HUES48 (cell line): ENCODE results near the gene KCNIP3.

ENCODE experiments used
- H3K27ac ChIP-seq: one replicate; pipeline ENCODE4 v1.7.0; 2013; ENCODE audit warnings: low read depth, low read length, inconsistent platforms
- H3K27me3 ChIP-seq: 2 replicates; pipeline ENCODE4 v1.6.1; 2013; ENCODE audit warnings: mild to moderate bottlenecking, low read length; ENCODE audit not compliant: control insufficient read depth, insufficient read depth
- H3K36me3 ChIP-seq: 2 replicates; pipeline ENCODE4 v1.6.1; 2013; ENCODE audit warnings: low read length; ENCODE audit not compliant: control insufficient read depth, insufficient read depth
- H3K4me1 ChIP-seq: 2 replicates; pipeline ENCODE4 v1.6.1; 2013; ENCODE audit warnings: mild to moderate bottlenecking, low read length; ENCODE audit not compliant: control insufficient read depth, insufficient read depth
- H3K4me3 ChIP-seq: 2 replicates; pipeline ENCODE4 v1.5.1; 2013; ENCODE audit warnings: mild to moderate bottlenecking, low read depth, low read length
- H3K9ac ChIP-seq: 2 replicates; pipeline ENCODE4 v1.6.1; 2013; ENCODE audit warnings: mild to moderate bottlenecking, low read depth, low read length, moderate library complexity
- H3K9me3 ChIP-seq: 2 replicates; pipeline ENCODE4 v1.6.1; 2013; ENCODE audit warnings: low read length; ENCODE audit not compliant: control insufficient read depth, insufficient read depth

Gene KCNIP3

DNA sequence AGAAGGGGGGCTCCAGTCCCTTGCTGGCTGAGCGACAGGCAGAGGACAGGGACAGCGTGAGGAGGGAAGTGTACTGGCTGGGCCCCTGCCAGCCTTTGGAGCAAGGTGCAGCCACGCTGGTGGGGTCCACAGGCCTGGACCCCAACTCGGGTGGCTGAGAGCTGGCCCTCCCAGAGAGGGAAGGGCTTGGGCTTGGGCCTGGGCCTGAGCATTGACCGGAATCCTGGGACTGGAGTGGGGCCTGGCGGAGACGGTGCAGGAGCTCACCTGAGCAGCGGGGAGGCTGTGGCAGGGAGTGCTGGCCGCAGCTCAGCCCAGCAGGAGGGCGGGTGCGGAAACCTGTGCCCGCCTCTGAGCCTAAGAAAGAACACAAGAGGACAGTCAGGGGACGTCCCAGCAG is 27.9 kb downstream of the KCNIP3 start:
- Histone ChIP-seq H3K4me3 (no peak overlapping the region), H3K36me3 (no peaks in the 10 kb centered on the region), H3K27me3 (no peaks in the 10 kb centered on the region), H3K27ac (no peak overlapping the region), H3K4me1 (no peaks in the 10 kb centered on the region), H3K9me3 (no peaks in the 10 kb centered on the region), H3K9ac (no peak overlapping the region)

DNA sequence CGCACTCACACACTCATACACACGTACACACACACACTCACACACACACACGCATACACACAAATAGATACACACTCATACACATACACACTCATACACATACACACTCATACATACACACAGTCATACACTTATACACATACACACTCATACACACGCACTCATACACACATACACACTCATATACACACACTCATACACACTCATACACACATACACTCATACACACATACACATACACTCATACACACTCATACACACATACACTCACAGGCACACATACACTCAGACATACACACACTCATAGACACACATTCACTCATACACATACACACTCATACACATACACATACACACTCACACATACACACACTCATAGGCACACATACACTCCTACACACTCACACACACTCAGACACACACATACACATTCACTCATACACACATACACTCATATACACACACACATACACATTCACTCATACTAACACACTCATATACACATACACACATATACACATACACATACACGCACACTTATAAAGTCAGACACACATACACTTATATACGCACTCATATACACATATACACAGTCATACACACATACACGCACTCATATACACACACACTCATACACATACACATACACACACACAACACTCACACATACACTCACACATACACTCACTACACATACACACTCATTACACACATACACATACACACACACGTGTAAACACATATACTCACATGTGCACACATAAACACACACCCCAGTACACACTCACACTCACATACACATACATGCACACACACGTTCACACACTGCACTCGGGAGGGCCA is 28.7 kb downstream of the KCNIP3 start:
- no peak overlapping the region for H3K27ac ChIP-seq
- H3K4me1 ChIP-seq = no peaks in the 10 kb centered on the region
- H3K36me3 ChIP-seq = no peaks in the 10 kb centered on the region
- H3K27me3 ChIP-seq = no peaks in the 10 kb centered on the region
- no peak overlapping the region for H3K9ac ChIP-seq
- H3K9me3 ChIP-seq = no peaks in the 10 kb centered on the region
- no peak overlapping the region for H3K4me3 ChIP-seq

DNA sequence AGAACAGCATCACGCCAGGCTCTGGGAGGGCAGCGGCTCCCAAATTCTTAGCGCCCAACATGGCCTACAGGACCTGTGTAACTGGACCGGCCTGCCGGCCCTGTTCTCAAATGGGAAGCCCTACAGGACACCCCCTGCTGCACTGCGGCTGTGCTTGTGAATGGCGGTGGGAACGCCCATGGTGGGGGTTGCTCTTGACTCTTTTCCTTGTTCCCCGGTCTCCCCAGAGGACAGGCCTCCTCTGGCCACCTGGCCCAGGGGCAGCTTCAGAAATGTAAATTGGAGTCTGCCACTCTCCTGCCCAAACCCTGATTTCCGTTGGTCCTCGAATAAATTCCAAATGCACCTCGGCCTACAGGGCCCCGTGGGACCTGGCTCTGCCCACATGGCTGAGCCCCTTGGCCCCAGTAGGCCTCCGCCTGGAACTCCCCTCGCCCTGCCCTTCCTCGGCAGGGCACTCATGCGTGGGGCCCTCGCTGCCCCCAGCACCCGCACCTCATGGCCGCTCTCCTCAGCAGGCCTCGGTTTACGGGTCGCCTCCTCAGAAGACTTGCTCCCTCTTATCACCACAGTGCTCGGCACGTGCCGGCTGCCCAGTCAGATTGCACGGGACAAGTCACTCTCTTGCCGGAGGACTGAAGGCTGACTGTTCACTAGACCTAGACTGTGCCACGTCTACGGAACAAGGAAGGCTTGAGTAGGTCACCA is 29.4 kb downstream of the KCNIP3 start:
- Histone ChIP-seq H3K4me1 (no peaks in the 10 kb centered on the region), H3K4me3 (no peak overlapping the region), H3K9ac (no peak overlapping the region), H3K9me3 (no peaks in the 10 kb centered on the region), H3K36me3 (no peaks in the 10 kb centered on the region), H3K27me3 (no peaks in the 10 kb centered on the region), H3K27ac (no peak overlapping the region)

DNA sequence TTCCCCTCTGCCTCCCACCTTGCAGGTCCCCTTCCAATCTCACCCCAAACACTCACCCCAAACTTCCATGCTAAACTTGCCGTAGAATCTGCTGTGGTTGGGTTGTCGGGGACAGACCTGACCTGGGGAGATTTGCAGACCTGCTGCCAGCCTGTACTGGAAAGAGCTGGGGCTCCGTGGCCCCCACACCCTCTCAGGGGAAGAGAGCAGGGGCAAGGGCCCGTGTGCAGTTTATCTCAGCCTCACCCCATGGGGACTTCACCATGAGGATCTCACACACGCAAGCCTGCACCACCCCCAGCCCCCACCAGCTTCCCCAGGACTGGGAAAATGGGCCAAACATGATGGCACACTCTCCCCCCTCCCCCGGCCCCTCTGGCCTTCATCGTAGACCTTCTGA is 30.7 kb downstream of the KCNIP3 start:
- no peak overlapping the region for H3K9ac ChIP-seq
- H3K4me3 ChIP-seq = no peak overlapping the region
- no peaks in the 10 kb centered on the region for H3K9me3 ChIP-seq
- no peaks in the 10 kb centered on the region for H3K27me3 ChIP-seq
- H3K36me3 ChIP-seq = no peaks in the 10 kb centered on the region
- no peaks in the 10 kb centered on the region for H3K4me1 ChIP-seq
- H3K27ac ChIP-seq = no peak overlapping the region

DNA sequence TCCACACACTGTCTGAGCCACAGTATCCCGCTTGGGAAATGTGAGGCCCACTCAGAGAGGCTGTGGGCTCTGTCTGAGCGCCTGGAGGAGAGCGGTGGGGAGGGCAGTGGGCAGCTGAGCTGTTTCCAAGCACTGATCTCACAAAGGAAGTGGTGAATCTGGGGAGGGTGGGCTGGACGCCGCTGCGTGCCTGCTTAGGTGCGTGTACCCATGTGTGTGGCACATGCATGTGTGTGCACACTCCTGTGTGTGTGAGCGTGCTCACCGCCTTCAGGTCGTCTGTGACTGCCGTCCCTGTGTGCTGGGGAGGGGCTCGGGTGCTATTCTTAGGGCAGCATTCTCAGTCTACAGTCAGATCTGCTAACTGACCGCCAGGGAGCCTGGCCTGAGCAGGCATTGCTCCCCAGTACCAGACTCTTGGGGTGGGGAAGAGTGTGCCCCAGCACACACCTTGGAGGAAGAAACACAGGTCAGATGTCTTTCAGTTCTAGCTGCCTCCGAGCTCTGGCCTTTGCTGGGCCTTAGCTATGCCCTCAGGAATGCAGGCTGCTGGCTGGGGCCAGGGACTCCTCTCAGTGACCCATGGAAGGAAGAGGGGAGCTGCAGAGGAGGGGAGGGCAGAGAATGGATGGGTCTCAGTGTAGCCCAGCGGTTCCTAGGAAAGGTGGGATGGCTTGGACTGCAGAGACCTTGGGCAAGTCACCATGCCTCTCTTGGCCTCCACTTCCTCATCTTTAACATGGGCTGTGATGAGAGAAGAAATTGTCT is 31.4 kb downstream of the KCNIP3 start:
- Histone ChIP-seq H3K4me3 (no peak overlapping the region), H3K4me1 (no peaks in the 10 kb centered on the region), H3K9ac (no peak overlapping the region), H3K36me3 (no peaks in the 10 kb centered on the region), H3K27ac (no peak overlapping the region), H3K9me3 (no peaks in the 10 kb centered on the region), H3K27me3 (no peaks in the 10 kb centered on the region)

DNA sequence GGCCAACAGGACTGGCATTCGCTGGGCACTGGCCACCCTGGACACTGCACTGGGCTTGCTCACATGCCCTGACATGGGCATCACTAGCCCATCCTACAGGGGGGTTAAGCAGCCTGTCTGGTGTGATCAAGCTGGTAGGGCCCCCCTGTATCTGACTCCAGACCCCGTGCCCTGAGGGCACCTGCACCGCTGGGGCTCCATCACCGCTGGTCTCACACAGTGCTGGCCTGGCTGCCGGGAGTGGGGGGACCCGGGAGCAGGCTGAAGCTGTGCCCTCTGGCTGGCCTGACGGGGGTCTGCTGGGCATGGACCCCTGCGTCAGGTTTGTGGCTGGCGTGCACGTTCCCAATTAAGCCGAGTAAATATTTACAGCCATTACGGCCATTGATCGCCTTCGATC is 32.3 kb downstream of the KCNIP3 start:
- Histone ChIP-seq H3K36me3 (no peaks in the 10 kb centered on the region), H3K27ac (no peak overlapping the region), H3K4me3 (no peak overlapping the region), H3K4me1 (no peaks in the 10 kb centered on the region), H3K9ac (no peak overlapping the region), H3K27me3 (no peaks in the 10 kb centered on the region), H3K9me3 (no peaks in the 10 kb centered on the region)

DNA sequence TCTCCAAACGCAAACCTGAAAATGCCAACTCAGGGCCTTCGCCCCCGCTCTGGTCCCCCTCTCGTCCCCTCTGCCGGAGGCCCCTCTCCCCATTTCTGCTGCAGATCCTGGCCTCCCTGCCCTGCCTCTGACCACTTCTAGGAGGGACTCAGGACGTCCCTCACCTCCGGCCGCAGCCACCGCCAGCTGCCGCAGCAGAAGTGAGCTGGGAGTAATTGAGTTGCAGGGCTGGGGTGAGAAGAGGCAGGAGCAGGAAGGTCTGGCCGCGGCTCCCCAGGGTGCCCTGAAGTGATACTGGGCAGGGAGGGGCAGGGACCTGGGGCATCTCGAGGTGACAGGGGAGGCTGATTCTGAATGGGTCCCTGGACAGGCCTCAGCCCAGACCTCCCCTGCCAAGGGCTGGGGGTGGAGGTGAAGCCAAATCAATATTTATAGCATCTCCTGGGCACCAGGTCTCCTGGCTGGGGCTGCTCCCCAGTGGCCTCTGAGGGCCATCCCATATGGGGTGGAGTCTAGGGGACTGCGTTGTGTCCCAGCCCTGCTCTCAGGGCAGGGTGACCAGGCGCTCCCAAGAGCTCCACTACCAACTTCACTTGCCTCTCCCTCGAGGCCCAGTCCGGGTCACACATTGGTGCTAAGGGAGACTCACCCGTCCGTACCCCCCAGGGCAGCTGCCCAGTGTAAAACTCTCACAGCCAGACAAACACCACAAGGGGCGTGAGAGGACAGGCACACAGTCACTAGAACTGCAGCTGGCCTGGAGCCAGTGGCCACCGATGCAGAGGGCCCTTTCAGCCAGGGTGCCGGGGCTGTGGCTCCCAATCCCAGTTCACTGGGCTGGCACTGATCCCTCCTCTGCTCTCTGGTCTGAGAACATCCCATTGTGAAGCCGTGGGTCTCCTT is 33.0 kb downstream of the KCNIP3 start:
- Histone ChIP-seq H3K27me3 (no peaks in the 10 kb centered on the region), H3K27ac (no peak overlapping the region), H3K36me3 (no peaks in the 10 kb centered on the region), H3K4me3 (no peak overlapping the region), H3K4me1 (no peaks in the 10 kb centered on the region), H3K9me3 (no peaks in the 10 kb centered on the region), H3K9ac (no peak overlapping the region)

DNA sequence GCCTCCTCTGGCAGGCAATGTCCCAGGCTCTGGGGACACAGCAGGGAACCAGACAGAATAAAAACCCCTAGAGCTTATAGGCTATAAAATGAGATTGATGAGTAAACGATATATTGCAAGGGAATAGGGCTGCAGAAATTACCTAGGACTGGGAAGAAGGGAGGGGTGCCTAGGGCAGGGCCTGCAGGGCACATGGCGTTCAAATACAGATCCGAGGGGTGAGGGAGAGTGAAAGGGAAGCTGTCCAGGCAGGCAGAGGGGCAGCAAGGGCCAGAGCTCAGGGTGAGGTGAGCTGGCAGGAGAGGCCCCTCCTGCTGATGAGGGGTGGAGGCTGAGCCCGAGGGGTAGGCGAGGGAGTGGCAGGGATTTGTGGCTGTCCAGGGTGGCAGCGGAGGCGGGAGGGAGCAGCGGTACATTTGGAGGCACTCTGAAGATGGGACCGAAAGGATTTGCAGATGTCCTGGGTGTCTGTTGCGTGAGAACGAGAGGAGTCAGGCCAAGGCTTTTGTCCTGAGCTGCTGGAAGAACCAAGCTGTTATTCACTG is 33.7 kb downstream of the KCNIP3 start:
- H3K27ac ChIP-seq = no peak overlapping the region
- no peaks in the 10 kb centered on the region for H3K9me3 ChIP-seq
- H3K4me1 ChIP-seq = no peaks in the 10 kb centered on the region
- H3K4me3 ChIP-seq = no peak overlapping the region
- H3K27me3 ChIP-seq = no peaks in the 10 kb centered on the region
- H3K9ac ChIP-seq = no peak overlapping the region
- H3K36me3 ChIP-seq = no peaks in the 10 kb centered on the region

DNA sequence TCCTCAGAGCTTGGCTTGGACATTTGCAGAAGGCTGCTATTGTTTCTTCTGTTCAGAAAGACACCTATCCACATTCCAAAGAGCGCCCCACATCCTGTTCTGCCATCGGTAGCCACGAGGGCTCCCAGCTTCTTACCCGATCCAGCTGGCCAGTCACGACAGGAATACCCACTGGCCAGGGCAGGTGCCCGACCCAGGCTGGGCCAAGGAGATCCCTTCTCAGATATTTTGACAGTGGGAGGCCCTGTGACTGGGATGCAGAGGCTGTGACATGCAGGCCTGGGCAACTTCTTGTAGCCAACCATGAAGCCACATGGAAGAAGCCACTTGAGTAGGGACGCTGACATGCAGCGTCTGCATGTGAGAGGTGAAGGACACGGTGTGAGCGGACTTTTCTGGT is 34.5 kb downstream of the KCNIP3 start:
- Histone ChIP-seq H3K27me3 (no peaks in the 10 kb centered on the region), H3K36me3 (no peaks in the 10 kb centered on the region), H3K4me1 (no peaks in the 10 kb centered on the region), H3K4me3 (no peak overlapping the region), H3K9ac (no peak overlapping the region), H3K27ac (no peak overlapping the region), H3K9me3 (no peaks in the 10 kb centered on the region)

DNA sequence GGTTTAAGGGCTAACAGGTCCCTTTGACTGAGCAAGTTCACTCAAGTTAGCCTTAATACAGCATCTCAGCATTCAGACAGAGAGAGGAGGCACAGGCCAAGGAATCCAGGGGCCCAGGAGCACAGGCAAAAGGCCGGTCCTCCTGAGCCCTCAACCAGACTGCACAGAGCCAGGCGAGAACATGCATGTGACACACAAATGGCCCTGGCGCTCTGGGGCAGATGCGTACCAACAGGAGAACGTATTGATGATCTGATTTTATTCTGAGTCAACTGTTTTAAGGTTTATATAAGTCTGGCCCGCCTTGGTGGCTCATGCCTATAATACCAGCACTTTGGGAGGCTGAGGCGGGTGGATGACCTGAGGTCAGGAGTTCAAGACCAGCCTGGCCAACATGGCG is 34.9 kb downstream of the KCNIP3 start:
- Histone ChIP-seq H3K9ac (no peak overlapping the region), H3K27me3 (no peaks in the 10 kb centered on the region), H3K4me3 (no peak overlapping the region), H3K9me3 (no peaks in the 10 kb centered on the region), H3K4me1 (no peaks in the 10 kb centered on the region), H3K27ac (no peak overlapping the region), H3K36me3 (no peaks in the 10 kb centered on the region)
